ENCODE data around the gene CHRNA7. TPM values are rescaled to one million over a fixed set of nuclear protein-coding genes. Genes with fewer than 3 reads are reported as not detected.

Gene CHRNA7
- total RNA-seq, 1 donor from 2014 or later = 2.0 TPM

DNA sequence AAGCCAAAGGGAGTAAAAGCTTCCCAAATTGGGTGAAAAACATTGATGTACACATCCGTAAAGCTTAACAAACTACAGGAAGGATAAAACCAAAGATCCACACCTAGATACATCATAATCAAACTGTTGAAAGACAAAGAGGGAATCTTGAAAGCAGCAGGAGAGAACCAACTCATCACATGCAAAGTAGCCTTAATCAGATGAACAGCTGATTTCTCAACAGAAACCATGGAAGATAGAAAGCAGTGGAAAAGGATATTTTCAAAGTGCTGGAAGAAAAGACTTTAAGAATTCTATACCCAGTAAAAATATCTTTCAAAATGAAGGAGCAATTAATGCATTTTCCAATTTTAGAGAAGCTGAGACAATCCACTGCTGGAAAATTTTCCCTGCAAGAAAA lies 36.8 kb downstream of the CHRNA7 start:
- DNase-seq (ENCODE audit: low spot score) = no peak

DNA sequence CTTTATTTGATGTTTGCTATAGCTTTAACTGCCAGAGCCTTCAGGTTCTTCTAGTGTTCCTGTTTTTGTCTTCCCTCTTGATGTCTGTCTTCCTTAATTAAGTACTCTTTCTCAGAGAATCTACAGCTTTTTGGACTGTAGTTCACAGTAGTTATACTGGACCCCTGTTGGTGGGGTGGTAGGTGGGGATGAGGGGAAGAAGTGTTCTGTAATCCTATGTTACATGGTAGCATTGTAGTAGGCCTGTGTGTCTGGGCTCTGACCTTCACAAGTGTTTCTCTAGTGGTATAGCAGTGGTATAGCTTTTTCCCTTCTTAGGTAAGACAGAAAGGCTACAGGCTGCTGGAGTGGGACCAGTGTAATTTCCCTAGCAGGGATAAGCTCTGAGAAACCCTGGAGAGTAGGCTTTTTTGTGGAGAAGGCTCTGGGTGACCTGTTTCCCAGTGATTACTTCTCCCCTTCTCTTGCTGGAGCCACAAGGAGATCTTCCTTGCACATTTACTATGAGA lies 59.6 kb downstream of the CHRNA7 start:
- no peak for DNase-seq (ENCODE audit: low spot score)

DNA sequence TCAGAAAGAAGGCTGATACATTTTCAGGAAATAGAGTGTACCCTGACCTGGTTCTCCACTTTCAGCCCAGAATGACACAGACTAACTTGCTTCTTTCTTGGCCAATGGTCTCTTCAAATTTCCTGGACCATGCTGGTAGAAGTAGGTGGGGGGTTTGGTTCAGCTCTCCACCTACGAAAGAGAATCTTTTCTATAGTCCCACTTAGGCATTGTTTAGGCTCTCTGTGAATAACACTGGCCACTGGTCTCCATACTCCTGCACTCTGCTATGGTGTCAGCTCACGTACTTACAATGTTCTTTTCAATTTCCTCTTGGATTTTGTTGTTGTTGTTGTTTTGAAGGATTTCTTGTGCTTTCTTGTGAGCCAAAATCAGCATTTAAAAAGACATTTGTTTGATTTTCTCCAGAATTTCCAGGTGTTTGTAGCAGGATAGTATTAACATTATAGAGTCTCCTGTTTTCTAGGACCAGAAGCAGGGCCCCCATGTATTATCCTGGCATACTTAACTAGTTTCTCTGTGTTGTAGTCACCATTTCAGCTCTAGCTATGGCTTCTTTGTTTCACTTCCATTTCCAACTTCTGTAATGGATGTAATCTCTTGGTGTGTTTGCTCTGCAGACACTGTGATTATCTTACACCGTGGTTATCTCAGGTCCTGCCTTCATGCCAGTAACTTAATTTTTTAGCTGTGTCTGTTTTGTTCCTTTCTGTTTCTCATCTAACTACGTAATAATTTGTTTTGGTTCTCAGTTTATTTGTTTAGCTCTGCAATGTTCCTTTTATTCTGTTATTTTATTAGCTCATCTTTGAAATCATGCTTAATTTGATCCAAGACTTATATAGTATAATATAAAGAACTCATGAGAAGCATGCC lies 61.4 kb downstream of the CHRNA7 start:
- DNase-seq (ENCODE audit: low spot score) = no peak

DNA sequence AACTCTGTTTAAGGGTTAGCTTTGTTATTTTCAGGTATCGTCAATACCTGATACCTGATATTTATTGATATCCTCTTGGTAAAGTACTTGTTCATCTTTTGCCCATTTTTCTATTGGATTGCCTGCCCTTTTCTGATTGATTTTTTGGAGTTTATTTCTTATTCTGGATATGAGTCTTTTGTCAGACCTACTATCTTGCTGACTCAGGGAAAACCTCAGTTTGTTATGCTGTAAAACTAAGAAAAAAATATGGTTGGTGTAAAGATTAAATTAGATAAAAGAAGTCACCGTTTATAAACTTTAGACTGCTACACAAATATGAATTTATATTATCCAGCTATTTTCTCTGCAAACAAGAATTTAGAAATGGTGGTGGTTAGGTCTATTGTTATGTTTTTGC lies 65.9 kb downstream of the CHRNA7 start:
- DNase-seq (ENCODE audit: low spot score) = no peak

GRCh38 chr15:32096916-32097617 lies 66.8 kb downstream of the CHRNA7 start:
- DNase-seq (ENCODE audit: low spot score) = no peak

- no peak for DNase-seq (ENCODE audit: low spot score)
These were observed 67.7 kb downstream of the CHRNA7 start for GRCh38 chr15:32098033-32098432.

DNA sequence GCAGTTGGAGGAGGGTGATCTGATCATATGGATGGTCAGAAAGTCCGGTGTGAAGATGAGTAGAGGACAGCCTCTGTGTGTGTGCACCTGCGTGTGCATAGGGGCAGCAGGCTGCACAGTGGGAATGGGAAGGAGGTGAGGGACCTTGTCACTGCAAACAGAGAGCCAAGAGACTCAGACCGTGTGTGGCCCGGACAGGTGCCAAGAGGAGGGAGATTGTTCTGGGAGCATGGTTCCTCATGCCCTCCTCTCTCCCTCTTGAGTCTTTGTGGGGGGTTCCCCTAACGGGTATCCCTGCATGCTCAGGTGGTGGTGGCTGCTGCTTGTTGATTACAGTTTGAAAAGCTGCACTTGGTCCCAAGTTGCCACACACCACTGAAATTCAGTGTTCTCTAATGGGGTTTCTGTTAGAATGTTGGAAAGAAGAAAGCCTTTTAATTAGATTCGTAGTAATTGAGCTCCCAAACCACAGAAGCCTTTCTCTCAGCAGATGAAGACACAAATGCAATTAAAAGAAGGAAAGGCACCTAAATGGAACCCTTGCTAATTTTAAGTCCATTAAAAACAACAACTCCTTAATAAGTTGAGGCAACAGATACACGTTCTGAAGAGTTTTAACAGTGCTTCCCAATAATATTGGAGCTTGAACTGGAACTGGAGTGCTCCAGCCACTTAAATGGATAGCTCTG lies 68.9 kb downstream of the CHRNA7 start:
- DNase-seq (ENCODE audit: low spot score) = no peak

- no peak for DNase-seq (ENCODE audit: low spot score)
These were observed 69.8 kb downstream of the CHRNA7 start for GRCh38 chr15:32099956-32100684.

DNA sequence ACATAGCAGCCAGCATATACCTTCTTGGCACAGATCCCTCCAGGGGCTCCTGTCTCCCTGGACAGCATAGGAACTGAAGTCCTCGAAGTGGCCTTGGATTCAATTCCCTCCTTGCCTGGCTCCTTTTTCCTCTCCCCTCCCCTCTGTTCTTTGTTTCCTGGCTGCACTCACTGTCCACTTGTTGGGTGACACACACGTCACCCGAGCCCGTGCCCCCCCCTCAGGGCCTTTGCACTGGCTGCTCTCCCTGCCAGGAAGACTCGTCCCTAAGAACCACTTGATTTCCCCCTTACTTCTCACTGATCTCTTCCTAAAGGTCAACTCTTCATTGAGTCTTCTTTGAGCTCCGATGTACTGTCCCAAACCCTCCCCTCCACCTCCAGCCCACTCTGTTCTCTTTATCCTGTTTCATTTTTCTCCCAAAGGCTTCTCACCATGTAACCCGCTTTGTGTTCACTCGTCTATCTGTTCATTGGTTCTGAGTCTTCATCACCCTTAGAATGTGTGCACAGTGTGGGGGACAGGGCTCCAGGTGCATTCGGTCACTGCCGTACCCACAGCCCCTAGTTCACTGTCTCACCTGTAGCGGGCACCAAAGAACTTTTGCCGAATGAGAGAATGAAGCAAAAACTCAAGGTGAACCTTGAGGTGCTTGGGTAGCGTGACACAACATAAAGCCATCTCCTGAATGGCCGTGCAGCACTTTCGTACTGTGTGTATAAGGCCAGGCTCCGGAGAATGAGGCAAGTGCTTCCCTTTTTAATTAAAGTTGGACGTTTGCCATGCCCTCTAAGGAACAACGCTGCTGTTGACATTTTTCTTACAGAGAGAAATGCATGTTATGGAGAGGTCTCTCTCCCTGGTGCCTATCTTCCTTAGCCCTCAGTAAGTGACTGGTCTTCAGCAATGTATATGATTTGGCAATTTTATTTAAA lies 74.0 kb downstream of the CHRNA7 start:
- no peak for DNase-seq (ENCODE audit: low spot score)

- DNase-seq (ENCODE audit: low spot score) = no peak
These were observed 75.2 kb downstream of the CHRNA7 start for GRCh38 chr15:32105258-32106241.

- DNase-seq (ENCODE audit: low spot score) = no peak
These were observed 76.4 kb downstream of the CHRNA7 start for GRCh38 chr15:32106401-32107381.

DNA sequence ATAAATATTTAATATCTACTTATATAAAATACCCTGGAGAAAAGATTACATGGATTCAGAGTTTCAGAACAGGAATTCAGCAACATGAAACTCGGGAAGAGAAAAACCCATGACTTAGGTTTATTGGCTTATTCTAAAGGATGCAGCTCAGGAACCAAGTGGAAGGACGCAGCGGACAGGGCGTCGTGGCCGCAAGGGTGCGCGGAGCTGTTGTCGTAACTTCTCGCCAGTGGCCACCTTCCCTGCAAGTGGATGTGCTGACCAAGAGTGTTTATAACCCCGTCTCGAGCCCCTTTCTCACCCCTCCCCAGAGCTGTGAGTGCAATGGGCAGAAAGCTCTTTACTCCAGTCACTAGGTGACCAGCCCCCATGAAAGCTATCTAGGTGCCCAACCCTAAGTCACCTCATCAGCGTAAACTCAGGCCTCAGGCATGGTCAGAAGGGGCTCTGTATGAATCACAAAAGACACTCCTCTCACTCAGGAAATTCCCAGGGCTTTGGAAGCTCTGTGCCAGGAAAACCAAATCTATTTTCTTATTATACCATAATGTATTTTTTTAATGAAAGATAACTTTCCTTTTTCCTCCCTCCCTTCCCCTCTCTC lies 77.3 kb downstream of the CHRNA7 start:
- DNase-seq (ENCODE audit: low spot score) = no peak

DNA sequence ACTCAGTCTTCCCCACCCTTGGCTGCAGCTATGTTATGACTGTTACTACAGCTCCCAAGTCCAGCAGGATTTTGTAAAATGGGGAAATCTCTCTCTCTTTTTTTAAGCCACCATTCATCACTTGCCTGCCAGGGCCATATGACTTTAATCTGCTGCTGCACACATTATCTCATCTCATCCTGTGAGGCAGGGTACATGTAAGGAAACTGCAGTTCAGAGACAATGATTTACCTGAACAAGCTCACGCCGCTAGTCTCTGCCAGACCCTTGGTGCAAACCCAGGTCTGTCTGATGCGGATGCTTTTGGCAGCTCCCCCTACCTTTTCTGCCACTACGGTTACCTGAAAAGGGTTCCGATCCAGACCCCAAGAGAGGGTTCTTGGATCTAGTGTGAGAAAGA lies 78.3 kb downstream of the CHRNA7 start:
- no peak for DNase-seq (ENCODE audit: low spot score)

DNA sequence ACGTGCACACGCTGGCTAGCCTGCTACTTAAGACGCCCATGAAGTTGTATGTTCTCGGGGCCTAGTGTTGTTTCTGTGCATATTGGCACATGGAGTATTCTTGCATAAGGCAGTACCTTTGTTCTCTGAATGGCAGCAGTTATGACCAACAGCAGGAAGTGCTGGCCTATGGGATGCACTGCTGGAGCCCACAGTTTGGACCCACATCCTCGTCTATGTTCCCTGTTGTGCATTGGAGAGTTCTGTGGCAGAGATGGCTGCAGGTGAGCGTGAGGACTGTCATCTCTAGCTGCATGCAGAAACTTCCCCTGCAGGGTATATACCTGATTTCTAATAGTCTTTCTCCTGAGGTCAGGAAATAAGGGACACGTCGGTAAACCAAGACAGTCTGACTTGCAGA lies 81.8 kb downstream of the CHRNA7 start:
- no peak for DNase-seq (ENCODE audit: low spot score)

DNA sequence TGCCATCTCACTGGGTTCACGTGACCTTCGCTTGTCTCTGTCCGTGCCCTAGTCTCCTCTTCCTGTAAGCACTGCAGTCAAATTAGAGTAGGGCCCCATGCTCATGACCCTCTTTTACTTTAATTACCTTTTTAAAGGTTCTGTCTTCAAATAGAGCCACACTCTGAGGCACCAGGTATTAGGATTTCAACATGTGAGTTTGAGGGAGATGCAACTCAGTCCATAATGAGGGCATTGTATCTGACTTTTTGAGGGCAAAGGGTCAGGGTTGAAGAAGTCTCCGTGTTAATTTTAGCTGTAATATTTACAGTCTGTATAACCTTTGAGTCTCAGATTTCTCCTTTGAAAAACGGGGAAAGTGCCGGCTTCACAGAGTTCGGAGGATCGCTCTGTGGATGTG lies 82.9 kb downstream of the CHRNA7 start:
- no peak for DNase-seq (ENCODE audit: low spot score)

DNA sequence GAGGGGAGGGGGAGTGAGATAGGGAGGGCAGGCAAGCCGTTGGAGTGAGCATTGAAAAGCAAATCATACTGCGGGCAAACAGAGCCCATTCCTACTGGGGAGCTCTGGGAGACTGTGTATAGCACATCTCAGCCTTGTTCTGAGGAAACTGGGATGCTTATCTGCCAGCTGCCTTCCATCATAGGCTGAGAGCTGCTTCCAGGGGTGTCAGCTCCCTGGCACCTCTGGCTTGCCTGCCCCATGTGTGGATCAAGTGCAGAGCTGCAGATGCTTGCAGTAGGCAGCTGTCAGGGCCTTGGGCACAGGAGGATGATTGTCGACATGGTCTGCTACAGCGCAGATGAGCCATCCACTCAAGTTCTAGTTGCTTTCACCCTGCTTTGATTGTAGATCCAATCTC lies 86.8 kb downstream of the CHRNA7 start:
- DNase-seq (ENCODE audit: low spot score) = no peak

- DNase-seq (ENCODE audit: low spot score) = no peak
These were observed 89.0 kb downstream of the CHRNA7 start for GRCh38 chr15:32119286-32119685.

Measured in mesenteric fat pad (tissue), 1 donor.